Measurements from ENCODE around the gene CDC34. TPM values are rescaled to one million over a fixed set of nuclear protein-coding genes. Genes with fewer than 3 reads are reported as not detected.
A peak's percentile ranks its signal among the peaks of the same experiment; 100 is the strongest.

CDC34 gene
- total RNA-seq, 2 donors from 2014 or later, result 128 to 138 TPM

DNA sequence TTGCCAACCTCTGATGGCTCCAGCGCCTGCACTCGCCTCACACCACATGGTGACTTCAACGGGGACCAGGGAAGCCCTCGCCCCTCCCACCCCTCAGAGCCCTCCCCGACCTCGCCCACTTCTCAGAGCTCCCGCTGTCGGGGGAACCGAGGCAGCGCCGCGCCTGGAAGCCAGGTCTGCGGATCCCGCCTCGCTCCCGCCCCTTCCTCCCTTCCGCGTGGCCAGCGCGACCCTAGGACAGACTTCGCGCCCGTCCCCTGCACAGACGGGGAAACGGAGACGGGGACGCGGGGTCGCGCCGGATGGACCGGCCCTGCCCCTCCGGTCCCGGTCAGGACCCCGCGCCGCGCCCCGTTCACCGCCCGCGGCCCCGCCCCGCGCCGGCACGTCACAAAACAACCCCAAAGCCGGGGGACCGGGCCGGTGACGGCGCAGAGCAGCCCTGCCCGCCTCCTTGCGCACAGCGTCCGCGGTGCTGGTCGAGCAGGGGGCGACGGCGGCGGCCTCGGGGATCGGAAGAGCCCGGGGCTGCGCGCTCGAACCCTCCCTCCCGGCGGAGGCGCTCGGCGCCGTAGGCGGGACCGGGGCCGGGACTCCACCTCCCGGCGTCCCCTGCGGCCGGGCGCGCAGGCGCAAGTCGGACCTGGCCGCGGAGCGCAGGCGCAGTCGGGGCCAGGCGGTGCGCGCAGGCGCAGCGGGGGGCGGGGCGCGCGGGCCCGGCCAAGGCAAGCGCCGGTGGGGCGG lies 379 bp upstream of the CDC34 start:
- Mint-ChIP-seq H3K27me3 (ENCODE audit: insufficient read depth) (peaks cover 2% of the 10 kb centered on the region), H3K27ac (peak overlapping the region; percentile 87), H3K9me3 (no peaks in the 10 kb centered on the region), H3K36me3 (ENCODE audit: low read depth) (peaks cover 4% of the 10 kb centered on the region), H3K4me1 (peaks cover 2% of the 10 kb centered on the region), H3K4me3 (peak overlapping the region; percentile 83)
- 0% methylated on average over 42 to 103 of the region's 103 CpGs for WGBS, 2 experiments (ENCODE audit: insufficient coverage in 1 of 2, insufficient read length in 1 of 2)
- H3K4me3 ChIP-seq (ENCODE audit: low read length), result peak overlapping the region; percentile 76
- H3K9me3 ChIP-seq (ENCODE audit: control insufficient read depth, low read length), result no peaks in the 10 kb centered on the region
- peak; percentile 95 for DNase-seq
- H3K36me3 ChIP-seq (ENCODE audit: control insufficient read depth, insufficient read depth, low read length), result peaks cover 14% of the 10 kb centered on the region
- peak overlapping the region; percentile 67 for H3K9ac ChIP-seq (ENCODE audit: extremely low read depth, low read length, poor library complexity, severe bottlenecking)
- peak; percentile 15 for TF ChIP-seq CTCF (conservative IDR thresholded peaks at IDR 0.05)
- no peaks in the 10 kb centered on the region for H3K27me3 ChIP-seq (ENCODE audit: control insufficient read depth, insufficient read depth, low read length, poor library complexity, severe bottlenecking)
- H3K4me1 ChIP-seq (ENCODE audit: control insufficient read depth, insufficient read depth, low read length), result peaks cover 6% of the 10 kb centered on the region
- H3K27ac ChIP-seq (ENCODE audit: low read depth, low read length), result peak overlapping the region; percentile 84

GRCh38 chr19:532561-533363 lies 1.2 kb downstream of the CDC34 start:
- peak; percentile 75 for TF ChIP-seq CTCF (conservative IDR thresholded peaks at IDR 0.05)
- peaks cover 2% of the 10 kb centered on the region for H3K4me1 Mint-ChIP-seq
- Histone ChIP-seq H3K9ac (ENCODE audit: extremely low read depth, low read length, poor library complexity, severe bottlenecking) (peak overlapping the region; percentile 79), H3K27ac (ENCODE audit: low read depth, low read length) (peak overlapping the region; percentile 79), H3K4me1 (ENCODE audit: control insufficient read depth, insufficient read depth, low read length) (peaks cover 6% of the 10 kb centered on the region), H3K4me3 (ENCODE audit: low read length) (peak overlapping the region; percentile 93), H3K9me3 (ENCODE audit: control insufficient read depth, low read length) (no peaks in the 10 kb centered on the region), H3K27me3 (ENCODE audit: control insufficient read depth, insufficient read depth, low read length, poor library complexity, severe bottlenecking) (no peaks in the 10 kb centered on the region), H3K36me3 (ENCODE audit: control insufficient read depth, insufficient read depth, low read length) (peaks cover 23% of the 10 kb centered on the region)
- H3K36me3 Mint-ChIP-seq (ENCODE audit: low read depth), result peaks cover 4% of the 10 kb centered on the region
- H3K4me3 Mint-ChIP-seq, result peak overlapping the region; percentile 83
- WGBS, 2 experiments (ENCODE audit: insufficient coverage in 1 of 2, insufficient read length in 1 of 2), result 8 to 14% methylated on average over 25 to 47 of the region's 47 CpGs
- DNase-seq, result peak; percentile 89
- H3K27ac Mint-ChIP-seq, result peak overlapping the region; percentile 96
- H3K27me3 Mint-ChIP-seq (ENCODE audit: insufficient read depth), result no peaks in the 10 kb centered on the region
- H3K9me3 Mint-ChIP-seq, result no peaks in the 10 kb centered on the region

GRCh38 chr19:533364-534058 lies 2.0 kb downstream of the CDC34 start:
- no peaks in the 10 kb centered on the region for H3K9me3 Mint-ChIP-seq
- Histone ChIP-seq H3K9ac (ENCODE audit: extremely low read depth, low read length, poor library complexity, severe bottlenecking) (peak overlapping the region; percentile 79), H3K4me1 (ENCODE audit: control insufficient read depth, insufficient read depth, low read length) (peaks cover 6% of the 10 kb centered on the region), H3K36me3 (ENCODE audit: control insufficient read depth, insufficient read depth, low read length) (peaks cover 27% of the 10 kb centered on the region), H3K9me3 (ENCODE audit: control insufficient read depth, low read length) (no peaks in the 10 kb centered on the region), H3K27me3 (ENCODE audit: control insufficient read depth, insufficient read depth, low read length, poor library complexity, severe bottlenecking) (no peaks in the 10 kb centered on the region), H3K4me3 (ENCODE audit: low read length) (peak overlapping the region; percentile 93), H3K27ac (ENCODE audit: low read depth, low read length) (peak overlapping the region; percentile 79)
- H3K4me3 Mint-ChIP-seq, result peak overlapping the region; percentile 83
- peaks cover 2% of the 10 kb centered on the region for H3K4me1 Mint-ChIP-seq
- DNase-seq, result no peak
- WGBS, 2 experiments (ENCODE audit: insufficient coverage in 1 of 2, insufficient read length in 1 of 2), result 80 to 83% methylated on average over 18 to 25 of the region's 25 CpGs
- no peak for TF ChIP-seq CTCF (conservative IDR thresholded peaks at IDR 0.05)
- H3K36me3 Mint-ChIP-seq (ENCODE audit: low read depth), result peaks cover 12% of the 10 kb centered on the region
- no peaks in the 10 kb centered on the region for H3K27me3 Mint-ChIP-seq (ENCODE audit: insufficient read depth)
- H3K27ac Mint-ChIP-seq, result no peak overlapping the region
